ENCODE data around the gene SLC15A3.
A peak's percentile ranks its signal among the peaks of the same experiment; 100 is the strongest.
"Not testable (repeated sequence)": the region's sequence is repeated elsewhere in the genome, so short reads cannot be mapped to it uniquely, and the experiment has no call there.

SLC15A3 gene

DNA sequence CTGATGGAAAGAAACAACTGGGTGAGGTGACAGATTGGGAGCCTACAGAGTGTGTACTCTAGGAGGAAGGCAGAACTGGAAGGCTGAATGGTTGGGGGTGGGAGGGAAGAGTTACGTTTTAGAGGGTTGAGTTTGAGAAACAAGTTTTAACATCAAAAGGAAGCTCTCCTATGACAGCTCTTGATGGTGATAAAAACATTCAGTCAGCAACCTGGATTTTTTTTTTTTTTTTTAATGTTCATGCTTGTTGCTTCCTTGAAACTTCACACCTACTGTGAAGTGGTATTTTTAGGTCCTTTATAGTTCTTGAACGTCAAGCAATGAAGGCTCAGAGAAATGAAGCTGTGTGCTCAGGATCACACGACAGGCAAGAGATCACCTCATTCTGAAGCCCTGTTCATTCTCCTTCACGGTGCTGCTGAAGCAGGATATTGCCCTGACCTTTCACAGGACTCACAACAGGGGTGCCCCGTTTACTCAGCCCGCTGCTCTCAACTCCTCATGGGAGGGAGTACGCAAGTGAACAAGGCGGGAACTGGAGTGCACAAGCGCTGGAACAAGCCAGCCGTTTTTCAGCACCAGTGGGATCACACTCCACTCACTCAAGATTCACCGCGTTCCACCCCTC, 39.6 kb downstream of the SLC15A3 start:
- DNase-seq, result no peak

DNA sequence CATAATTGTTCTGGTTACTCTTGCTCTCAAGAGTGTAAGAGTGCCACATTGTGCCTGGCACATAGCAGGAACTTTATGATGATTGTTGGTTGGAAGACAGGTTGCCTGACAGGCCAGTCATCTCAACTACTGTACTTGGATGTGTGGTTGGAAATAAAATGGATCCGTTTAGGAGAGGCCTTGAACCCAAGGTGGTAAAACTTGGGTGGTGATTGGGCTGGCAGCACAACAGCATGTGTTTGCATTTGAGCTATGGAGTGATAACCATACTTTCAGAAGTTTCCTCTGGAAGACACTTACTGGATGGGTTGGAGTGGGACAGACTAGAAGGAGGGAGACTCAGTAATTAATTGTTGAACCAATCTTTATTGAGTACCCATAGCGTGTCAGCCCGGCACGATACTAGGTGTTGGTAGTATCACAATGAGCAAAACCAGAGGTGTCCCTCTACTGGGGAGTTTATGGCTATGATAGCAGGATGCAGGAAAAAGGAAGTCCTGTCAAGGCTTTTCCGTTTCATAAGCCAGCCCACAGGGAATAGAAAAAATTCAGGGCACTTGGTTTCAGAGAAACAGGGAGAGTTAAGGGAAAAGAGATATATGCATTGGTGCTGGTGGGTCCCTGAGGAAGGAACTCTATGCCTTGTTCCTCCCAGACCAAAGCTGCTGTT, 41.1 kb downstream of the SLC15A3 start:
- DNase-seq, result no peak

DNA sequence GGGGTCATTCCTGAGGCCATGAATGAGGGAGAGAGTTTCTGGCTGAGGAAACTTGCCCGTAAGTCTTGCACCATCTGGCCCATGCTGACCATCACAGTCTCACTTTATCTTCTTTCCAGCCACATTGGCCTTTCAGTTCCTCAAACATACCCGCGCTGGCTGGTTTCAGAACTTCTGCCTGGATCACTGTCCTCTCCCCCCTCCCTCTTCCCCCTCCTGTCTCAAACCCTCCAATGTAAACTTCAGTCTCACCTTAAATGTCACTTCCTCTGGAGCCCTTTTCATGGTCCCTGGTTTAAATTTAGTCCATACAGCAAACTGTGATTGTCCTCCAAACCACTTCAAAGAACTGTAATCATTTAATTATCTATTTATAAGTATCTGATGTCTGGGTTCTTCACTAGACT, 41.7 kb downstream of the SLC15A3 start:
- no peak for DNase-seq

DNA sequence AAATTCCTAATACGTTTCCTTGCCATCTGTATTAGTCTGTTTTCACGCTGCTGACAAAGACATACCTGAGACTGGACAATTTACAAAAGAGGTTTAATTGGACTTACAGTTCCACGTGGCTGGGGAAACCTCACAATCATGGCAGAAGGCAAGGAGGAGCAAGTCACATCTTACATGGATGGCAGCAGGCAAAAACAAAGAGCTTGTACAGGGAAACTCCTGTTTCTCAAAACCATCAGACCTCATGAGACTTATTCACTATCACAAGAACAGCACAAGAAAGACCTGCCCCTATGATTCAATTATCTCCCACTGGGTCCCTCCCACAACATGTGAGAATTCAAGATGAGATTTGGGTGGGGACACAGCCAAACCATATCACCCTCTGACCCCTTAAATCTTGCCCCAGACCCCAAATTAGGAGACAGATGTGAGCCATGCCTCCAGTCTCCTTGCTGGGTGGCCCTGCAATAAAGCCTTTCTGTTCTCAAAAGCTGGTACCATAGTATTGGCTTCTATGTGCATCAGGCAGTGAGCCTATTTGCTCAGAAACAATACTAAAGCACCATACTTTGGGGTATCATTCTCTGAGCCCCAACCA, 42.2 kb downstream of the SLC15A3 start:
- DNase-seq, result not testable (repeated sequence)

DNA sequence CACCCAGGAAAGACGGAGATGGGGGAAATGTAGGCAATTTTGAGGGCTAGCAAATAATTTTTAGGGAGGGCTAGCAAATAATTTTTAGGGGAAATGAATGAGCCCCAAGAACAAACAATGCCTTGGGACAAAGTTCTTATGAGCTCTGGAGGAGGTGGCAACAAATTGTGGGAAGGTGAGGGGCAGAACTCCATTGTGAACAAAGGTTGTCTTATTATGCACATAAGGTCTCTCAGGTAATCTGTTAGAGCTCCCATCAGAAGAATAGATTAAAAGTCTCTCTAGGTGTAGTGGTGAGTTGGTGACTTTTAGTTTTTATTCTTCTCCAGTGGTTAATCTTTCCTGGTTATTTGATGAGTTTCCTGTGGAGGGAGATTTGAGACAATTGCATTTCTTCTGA, 43.2 kb downstream of the SLC15A3 start:
- no peak for DNase-seq

DNA sequence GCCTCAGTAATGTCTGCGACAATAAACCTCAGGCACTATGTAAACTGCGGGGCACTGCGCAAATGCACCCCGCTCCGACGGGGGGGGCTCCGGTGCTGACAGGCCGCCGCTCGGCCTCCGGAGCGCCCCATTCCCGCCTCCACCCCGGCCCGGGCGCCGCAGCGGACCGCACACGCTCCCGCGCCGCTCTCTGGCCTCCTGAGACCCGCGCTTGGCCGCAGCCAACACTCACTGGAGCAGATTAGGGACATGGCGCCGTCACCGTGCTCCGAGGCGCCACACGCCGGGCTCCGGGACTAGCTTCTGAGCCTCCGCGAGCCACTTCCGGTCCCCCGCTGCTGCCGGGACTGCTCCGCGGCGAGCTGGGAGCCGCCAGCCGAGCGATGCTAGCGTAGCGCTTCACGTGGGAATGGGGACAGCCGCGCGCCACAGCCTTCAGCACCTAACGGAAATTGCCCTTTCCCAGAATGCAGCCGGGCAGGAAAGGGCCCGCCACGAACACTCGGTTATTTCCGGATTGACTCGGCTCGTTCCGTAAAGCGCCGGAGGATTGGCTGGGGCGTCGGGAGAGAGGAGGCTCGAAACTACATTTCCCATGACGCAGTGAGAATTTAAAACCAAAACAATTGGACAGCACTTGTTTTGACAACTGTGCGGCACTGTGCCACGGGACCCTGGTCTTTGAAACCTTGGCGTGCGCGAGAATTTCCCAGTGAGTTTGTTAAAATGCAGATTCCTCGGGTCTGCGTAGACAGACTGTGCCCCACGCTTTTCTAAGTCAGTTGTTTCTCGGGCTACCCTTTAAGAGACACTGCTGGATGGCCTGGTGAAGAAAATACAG, 45.6 kb downstream of the SLC15A3 start, which contains the start of gene PRPF19:
Gene PRPF19 (minus strand): TSS at position 454 of the 841 bp plus-strand sequence. CDS start 203 bp downstream, at position 251.
- DNase-seq, result peak; percentile 94

DNA sequence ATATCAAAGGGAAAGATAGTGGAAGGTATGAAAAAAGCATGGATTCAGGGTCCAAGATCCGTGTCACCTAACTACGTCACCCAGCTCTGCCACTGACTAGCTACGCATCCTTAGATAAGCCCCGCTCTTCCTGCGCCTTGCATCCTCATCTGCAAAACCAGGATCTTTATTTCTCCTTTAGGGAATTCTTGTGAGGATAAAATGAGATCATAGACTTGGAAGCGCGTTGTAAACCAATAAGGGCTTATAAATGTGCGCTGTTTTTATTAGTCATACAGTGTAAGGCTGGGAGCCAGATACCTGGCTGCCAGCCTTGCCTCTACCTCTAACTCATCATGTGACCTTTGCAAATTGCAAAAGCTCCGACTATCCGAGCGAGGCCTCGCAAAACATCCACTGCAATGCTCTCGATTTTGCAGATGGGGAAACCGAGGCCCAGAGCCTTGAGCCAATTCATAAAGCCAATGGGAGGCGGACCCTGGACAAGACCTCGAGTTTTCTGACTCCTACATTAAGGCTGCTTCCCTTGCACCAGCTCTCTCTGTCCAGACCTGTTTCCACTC, 46.3 kb downstream of the SLC15A3 start:
- DNase-seq, result peak; percentile 29

DNA sequence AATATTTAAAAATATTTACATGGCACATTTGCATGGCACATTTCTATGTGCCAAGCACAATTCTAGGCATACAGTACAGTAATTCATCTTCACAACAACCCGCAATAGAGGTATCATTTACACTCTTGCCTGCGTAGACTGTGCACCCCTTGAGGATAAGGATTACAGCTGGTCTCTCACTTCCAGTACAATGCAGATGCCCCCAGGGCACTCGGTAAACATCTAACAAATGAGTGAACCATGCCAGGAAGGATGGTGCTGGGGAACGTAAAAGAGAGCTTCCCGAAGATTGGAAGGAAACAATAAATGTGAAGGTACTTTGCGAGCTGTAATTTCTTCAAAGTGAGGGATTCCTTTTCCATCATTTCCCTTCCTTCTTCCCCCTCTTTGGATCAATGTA, 46.9 kb downstream of the SLC15A3 start:
- DNase-seq, result no peak

DNA sequence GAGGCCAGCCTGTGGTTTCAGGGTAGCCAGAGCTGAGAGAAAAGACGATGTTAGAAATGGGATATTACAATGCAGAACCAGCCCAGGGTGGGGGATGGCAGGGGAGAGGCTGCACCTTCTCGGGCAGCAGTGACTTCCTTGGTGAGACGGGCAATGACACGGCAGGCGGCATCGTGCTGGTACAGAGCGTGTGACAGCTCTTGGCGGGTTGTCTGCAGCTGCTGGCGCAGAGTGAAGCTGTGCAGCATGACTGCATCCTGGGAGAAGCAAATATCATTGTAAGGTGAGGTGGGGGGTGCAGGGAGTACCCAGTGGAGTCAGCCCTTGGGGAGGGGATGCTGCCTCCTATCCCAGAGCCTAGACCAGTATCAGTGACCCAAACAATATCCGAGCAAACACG, 49.4 kb downstream of the SLC15A3 start:
- DNase-seq, result no peak

DNA sequence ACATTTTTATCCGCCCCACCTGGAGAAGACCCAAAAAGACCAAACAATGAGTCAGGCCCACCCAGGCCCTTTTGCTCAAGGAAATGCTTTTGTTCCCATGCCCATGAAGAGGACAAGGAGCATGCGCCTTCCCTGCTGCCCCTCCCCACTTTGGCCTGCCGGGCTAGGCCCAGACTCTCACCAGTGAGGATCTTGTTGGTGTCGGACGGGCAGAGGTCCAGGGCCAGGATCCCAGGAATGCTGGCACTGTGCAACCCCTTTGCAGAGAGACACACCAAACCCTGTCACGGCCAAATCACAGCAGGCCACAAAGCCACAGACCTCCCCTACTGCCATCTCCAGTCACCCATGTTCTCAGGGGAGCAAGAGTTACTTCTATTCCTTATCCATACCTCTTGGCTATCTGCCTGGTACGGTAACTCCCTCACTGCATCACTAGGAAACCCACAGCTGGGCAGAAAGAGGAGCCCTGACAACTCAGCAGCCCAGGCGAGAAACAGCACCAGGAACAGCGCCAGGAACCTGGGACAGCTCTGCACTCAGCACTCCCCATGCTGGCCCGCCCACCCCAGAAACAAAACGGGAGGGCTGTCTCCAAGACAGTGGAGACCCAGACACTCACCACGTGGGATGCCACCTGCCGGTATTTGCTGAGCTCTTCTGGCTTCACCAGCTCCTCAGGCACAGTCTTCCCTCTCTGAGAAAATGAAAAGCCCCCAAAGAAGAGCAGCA, 51.1 kb downstream of the SLC15A3 start:
- DNase-seq, result no peak

DNA sequence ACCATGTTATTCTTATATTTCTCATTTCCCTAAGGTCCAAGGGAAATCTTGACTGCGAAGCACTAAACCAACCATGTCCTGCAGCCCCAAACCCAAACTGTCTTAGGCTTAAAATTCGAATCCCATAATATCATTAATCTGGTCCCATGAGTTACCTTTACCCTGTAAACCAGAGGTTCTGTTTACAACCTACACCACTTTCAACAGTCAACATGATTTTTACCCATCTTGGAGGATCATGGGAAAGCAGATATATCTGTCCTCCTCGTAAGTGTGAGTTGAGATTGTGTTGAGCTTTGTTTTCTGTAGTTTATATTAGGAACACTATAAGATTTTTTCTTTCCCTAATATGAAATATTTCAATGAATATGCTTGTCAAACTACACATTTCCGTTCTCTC, 52.0 kb downstream of the SLC15A3 start:
- no peak for DNase-seq

DNA sequence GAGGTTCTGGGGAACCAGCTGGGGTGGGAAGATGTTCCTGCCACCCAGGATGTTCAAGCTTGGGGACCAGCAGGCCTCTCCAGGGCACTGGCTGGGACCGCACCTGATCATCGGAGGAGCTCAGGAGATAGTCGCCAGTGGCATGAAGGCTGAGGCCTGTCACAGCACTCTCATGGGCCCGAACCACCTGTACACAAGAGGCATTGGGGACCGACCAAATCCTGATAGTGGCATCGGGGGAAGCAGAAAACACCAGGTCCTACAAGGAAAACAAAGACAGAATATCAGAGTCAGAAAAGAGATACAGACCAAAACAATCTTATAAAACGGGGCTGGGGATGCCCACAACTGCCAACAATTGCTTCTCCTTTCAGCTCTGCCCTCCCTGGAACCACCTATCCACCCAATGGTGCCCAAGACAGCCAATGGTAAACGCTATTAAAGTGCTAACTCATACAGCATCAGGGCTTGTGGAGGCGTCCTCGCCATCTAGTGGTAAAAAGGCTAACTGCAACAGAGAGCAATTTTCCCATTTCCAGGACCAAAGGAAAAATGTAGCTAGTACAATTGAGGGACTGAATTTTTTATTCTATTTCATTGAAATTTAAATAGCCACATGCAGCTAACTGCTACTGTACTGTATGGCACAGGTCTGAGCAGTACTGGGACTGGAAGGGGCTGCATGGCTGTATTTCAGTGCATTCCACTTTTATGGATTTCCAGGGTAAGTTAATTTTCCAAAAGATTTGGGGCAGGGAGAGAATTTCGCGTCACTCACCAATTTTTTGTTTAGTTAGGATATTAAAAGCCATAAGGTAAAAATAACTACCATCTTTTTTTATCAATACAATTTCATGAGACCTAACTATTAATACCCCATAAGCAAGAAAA, 52.7 kb downstream of the SLC15A3 start:
- peak; percentile 30 for DNase-seq

DNA sequence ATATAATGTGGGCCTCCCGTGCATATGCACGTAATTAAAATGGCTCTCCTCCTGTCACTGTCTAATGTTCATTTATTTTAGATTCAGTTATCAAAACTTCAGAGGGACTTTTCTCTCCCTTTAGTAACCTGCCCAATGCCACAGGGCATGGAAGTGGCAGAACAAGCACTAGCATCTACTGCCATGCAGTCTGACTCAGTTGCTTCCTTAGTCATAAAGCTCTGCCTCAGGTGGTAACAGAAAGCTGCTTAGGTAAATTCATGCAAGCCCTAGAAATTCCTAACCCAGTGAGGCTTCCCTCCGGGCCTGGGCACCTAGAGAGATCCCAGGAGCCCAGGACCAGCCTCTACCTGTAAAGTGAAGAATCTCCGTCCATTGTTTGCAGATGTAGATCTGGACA, 54.5 kb downstream of the SLC15A3 start:
- DNase-seq, result no peak

DNA sequence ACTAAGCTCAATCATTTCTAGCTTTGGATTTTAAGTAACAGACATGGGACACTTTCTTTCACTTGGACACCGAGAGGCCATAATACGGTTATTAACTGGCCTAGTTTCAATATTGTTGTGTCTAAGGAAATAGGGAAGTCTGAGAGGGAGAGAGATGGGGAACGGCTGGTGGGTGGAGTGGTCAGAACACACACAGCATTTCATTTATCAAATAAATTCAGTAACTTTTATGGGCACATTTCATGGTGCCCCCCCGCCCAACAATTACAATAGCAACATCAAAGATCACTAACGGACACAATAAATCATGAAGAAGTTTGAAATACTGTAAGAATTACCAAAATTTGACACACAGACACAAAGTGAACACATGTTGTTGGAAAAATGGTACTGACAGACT, 56.3 kb downstream of the SLC15A3 start:
- DNase-seq, result no peak

DNA sequence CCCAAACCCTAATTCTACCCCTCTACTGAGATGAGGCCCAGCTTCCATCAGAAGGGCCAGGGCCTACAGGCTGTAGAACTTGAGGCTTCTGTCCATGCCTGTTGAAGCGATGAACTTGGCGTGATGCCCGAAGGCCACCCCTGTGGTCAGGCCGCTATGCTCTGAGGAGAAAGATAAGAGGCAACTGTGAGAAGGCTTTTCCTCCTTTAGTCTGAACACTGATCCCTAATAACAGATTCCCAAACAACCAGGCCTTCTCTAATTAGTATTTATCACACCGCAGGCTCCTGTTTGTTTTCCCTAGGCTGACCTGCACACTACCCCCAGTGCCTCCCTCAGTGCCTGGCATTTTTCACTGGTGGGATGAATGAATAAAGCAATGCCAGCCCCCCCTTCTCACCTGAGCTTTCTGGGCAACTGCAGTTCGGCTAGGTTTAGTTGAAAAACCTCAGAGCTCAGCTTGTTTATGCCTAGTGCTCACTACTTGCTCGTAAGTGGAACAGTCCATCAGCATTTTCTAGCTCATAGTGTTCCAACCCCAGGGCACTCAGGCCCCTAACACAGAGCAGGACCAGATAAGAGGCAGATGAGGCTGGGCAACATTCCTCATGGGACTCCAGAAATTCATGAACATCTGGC, 60.8 kb downstream of the SLC15A3 start:
- DNase-seq, result no peak

DNA sequence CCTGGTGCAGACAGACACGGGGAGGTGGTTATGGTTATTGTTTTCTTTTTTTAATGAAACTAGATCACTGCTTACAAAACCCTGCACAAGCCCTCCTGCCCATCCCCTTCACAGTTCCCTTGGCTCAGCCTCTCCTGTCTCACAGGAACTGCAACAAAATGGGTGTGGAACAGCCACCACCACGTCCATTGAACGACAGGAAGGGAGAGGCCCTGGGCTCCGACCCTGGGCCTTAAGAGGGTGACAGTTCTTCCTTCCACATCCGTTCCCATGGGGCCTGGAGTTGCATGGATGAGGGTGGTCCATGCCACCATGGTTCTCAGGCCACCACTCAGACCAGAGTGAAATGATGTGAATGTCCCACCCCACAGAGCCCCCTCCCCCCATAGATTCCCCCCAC, 61.3 kb downstream of the SLC15A3 start:
- no peak for DNase-seq

DNA sequence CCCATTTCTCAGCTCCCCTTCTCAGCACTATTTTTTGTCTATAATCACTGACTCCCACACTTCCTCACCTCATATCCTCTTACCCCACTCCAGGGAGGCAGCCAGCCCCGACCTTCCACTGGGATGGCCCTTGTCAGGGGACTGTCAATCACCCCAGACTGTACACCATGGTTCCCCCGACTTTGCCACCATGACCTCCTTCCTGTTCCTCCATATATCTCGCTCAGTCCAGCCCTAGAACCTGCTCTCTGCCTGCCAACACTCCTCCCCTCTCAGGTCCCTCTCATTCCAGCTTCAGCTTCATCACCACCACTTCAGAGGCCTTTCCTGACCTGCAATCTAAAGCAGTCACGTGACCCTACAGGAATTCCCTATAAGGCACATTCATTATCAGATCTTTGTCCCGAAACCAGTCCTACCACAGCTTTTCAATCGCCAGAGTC, 62.1 kb downstream of the SLC15A3 start:
- DNase-seq, result no peak

DNA sequence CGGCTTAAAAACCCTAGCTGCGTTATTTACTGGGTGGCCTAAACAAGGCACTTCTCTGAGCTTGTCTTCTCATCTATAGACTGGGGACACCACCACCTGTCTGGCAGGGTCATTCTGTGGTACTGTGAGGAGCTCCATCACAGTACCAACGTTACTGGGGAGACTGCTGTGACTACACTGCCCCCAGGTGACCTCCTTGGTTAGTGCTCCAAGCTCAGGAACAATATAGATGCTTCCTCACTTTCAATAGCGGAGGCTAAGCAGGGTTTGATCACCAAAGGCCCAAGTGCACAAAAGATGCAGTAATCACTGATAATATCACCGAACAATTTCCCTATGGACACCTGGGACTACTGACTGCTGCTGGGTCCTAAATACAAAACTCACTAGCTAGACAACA, 64.4 kb downstream of the SLC15A3 start:
- DNase-seq, result peak; percentile 52

Data from COR-L47 (cell line).